ENCODE data around the gene WNT11. TPM values are rescaled to one million over a fixed set of nuclear protein-coding genes. Genes with fewer than 3 reads are reported as not detected.

The WNT11 gene
- total RNA-seq, 1 donor from 2014 or later: 4.1 TPM

Other genes with a start within 250 kb of the WNT11 start
- 35.1 and 36.8 TPM in 2 replicates for gene THAP12, start 174.6 kb upstream of the WNT11 start, total RNA-seq
- 3.8 and 4.2 TPM in 2 replicates for gene GVQW3, start 174.8 kb upstream of the WNT11 start, total RNA-seq
- gene EMSY, start 238.5 kb upstream of the WNT11 start, total RNA-seq: 23.8 and 24.1 TPM in 2 replicates